ENCODE results near the gene PLEKHF1.

DNA sequence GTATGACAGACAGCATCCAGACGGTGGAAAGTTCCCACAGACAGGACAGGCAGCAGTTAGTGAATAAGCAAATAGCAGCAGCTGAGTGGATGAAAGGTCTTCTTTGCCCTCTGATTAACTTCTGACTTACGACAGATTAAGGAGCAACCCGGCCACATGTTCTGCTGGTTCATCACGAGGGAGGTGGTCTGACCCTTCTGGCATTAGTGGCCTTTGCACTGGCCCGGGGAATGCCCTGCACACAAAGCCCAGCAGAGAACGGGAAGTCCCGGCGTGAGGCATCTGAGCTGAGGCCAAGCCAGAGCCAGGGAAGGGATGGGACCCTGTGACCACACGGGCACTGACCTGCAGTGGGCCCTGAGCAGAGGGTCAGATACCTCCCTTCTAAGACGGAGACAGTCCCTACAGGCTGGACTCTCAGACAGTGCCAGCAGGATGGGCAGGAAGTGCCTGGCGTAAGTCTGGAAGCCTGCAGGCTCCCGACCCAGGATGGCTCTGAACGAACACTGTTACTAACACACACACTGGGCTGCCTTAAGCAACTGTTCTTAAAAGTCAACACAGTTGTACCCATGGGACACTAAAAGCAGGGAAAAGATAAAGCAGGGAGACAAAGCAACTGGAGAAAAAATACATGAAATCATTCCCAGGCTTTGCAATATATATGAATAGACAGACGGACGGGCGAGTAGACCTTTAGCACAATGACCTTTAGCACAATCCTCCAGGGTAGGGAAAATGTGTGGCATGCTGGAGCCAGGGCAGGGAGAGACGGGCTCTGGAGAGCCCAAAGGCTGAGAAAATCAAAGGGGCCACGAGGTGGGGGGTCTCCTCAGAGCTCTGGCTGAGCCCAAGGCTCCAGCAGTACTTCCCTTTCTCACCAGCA lies 43.5 kb downstream of the PLEKHF1 start:
- no peak for TF ChIP-seq TAF1 (IDR thresholded peaks at IDR 0.05; ENCODE audit: borderline replicate concordance, insufficient read depth, low read length)
- TF ChIP-seq POLR2AphosphoS5 (IDR thresholded peaks at IDR 0.05; ENCODE audit: low read depth, low read length) = no peak
